ENCODE measurements around the gene TSPAN14. TPM values are rescaled to one million over a fixed set of nuclear protein-coding genes. Genes with fewer than 3 reads are reported as not detected.

The TSPAN14 gene
- total RNA-seq, 2 experiments from 2014 or later = 167 to 168 TPM

GRCh38 chr10:80411267-80411668 lies 42.8 kb upstream of the TSPAN14 start:
- intact Hi-C loops (cut with DNase I, micrococcal nuclease) = loop anchor here in 1 of 2 experiments (5.0 kb wide), 1 partner anchor 46 kb away; no protein-coding TSS in a partner anchor
- H3K4me3 Mint-ChIP-seq = no peak overlapping the region
- no peaks in the 10 kb centered on the region for H3K27me3 ChIP-seq (ENCODE audit: control insufficient read depth in 1 of 2, insufficient read depth in 2 of 2, low read length in 2 of 2)
- H3K4me1 Mint-ChIP-seq (ENCODE audit: low read depth) = peaks cover 65% of the 10 kb centered on the region
- no peak for TF ChIP-seq CTCF (IDR thresholded peaks at IDR 0.05)
- no peak overlapping the region for H3K27ac ChIP-seq (ENCODE audit: low read depth in 1 of 2, low read length in 2 of 2)
- no peak overlapping the region for H3K4me3 ChIP-seq (ENCODE audit: low read length)
- no peaks in the 10 kb centered on the region for H3K9me3 ChIP-seq (ENCODE audit: control insufficient read depth in 1 of 2, insufficient read depth in 1 of 2, low read length in 2 of 2)
- DNase-seq (no peak), ATAC-seq (ENCODE audit: poor library complexity) (no peak)
- H3K36me3 Mint-ChIP-seq (ENCODE audit: low read depth) = peaks cover 4% of the 10 kb centered on the region
- ChIA-PET POLR2A (no interaction called here), CTCF (interaction anchor here (0.6 kb wide), 1 partner anchor 201 kb away, joined by 3 read pairs; no protein-coding TSS in a partner anchor)
- no peak overlapping the region for H3K27ac Mint-ChIP-seq
- H3K27me3 Mint-ChIP-seq = no peaks in the 10 kb centered on the region
- H3K36me3 ChIP-seq (ENCODE audit: insufficient read depth, low read length) = no peaks in the 10 kb centered on the region
- peaks cover 19% of the 10 kb centered on the region for H3K4me1 ChIP-seq (ENCODE audit: insufficient read depth, low read length)
- no peaks in the 10 kb centered on the region for H3K9me3 Mint-ChIP-seq

GRCh38 chr10:80411681-80412220 lies 42.4 kb upstream of the TSPAN14 start:
- Histone ChIP-seq H3K36me3 (ENCODE audit: insufficient read depth, low read length) (no peaks in the 10 kb centered on the region), H3K4me1 (ENCODE audit: insufficient read depth, low read length) (peaks cover 19% of the 10 kb centered on the region), H3K27ac (ENCODE audit: low read depth in 1 of 2, low read length in 2 of 2) (no peak overlapping the region), H3K4me3 (ENCODE audit: low read length) (no peak overlapping the region), H3K9me3 (ENCODE audit: control insufficient read depth in 1 of 2, insufficient read depth in 1 of 2, low read length in 2 of 2) (no peaks in the 10 kb centered on the region), H3K27me3 (ENCODE audit: control insufficient read depth in 1 of 2, insufficient read depth in 2 of 2, low read length in 2 of 2) (no peaks in the 10 kb centered on the region)
- intact Hi-C loops (cut with DNase I, micrococcal nuclease) = loop anchor here in 1 of 2 experiments (5.0 kb wide), 1 partner anchor 46 kb away; no protein-coding TSS in a partner anchor
- DNase-seq (no peak), ATAC-seq (ENCODE audit: poor library complexity) (no peak)
- Mint-ChIP-seq H3K4me1 (ENCODE audit: low read depth) (peaks cover 67% of the 10 kb centered on the region), H3K27me3 (no peaks in the 10 kb centered on the region), H3K9me3 (no peaks in the 10 kb centered on the region), H3K4me3 (no peak overlapping the region), H3K27ac (no peak overlapping the region), H3K36me3 (ENCODE audit: low read depth) (peaks cover 4% of the 10 kb centered on the region)
- ChIA-PET POLR2A (no interaction called here), CTCF (interaction anchor here (0.6 kb wide), 2 partner anchors 66 to 200 kb away, joined by 3 read pairs; no protein-coding TSS in a partner anchor)
- no peak for TF ChIP-seq CTCF (IDR thresholded peaks at IDR 0.05)

GRCh38 chr10:80412486-80412885 lies 41.6 kb upstream of the TSPAN14 start:
- intact Hi-C loops (cut with DNase I, micrococcal nuclease) = loop anchor here in 1 of 2 experiments (5.0 kb wide), 1 partner anchor 45 kb away; no protein-coding TSS in a partner anchor
- Histone ChIP-seq H3K9me3 (ENCODE audit: control insufficient read depth in 1 of 2, insufficient read depth in 1 of 2, low read length in 2 of 2) (no peaks in the 10 kb centered on the region), H3K4me3 (ENCODE audit: low read length) (no peak overlapping the region), H3K27ac (ENCODE audit: low read depth in 1 of 2, low read length in 2 of 2) (no peak overlapping the region), H3K27me3 (ENCODE audit: control insufficient read depth in 1 of 2, insufficient read depth in 2 of 2, low read length in 2 of 2) (no peaks in the 10 kb centered on the region), H3K4me1 (ENCODE audit: insufficient read depth, low read length) (peaks cover 18% of the 10 kb centered on the region), H3K36me3 (ENCODE audit: insufficient read depth, low read length) (no peaks in the 10 kb centered on the region)
- no peak overlapping the region for H3K27ac Mint-ChIP-seq
- ChIA-PET POLR2A (no interaction called here), CTCF (interaction anchor here (0.6 to 1.3 kb wide), 2 partner anchors 34 to 66 kb away, joined by 3 read pairs; no protein-coding TSS in a partner anchor)
- no peaks in the 10 kb centered on the region for H3K9me3 Mint-ChIP-seq
- no peak overlapping the region for H3K4me3 Mint-ChIP-seq
- ATAC-seq (ENCODE audit: poor library complexity) (no peak), DNase-seq (no peak)
- TF ChIP-seq CTCF (IDR thresholded peaks at IDR 0.05) = no peak
- H3K36me3 Mint-ChIP-seq (ENCODE audit: low read depth) = peaks cover 4% of the 10 kb centered on the region
- H3K4me1 Mint-ChIP-seq (ENCODE audit: low read depth) = peaks cover 65% of the 10 kb centered on the region
- H3K27me3 Mint-ChIP-seq = no peaks in the 10 kb centered on the region
